Lower leg skin (tissue), 4 donors: ENCODE data around the gene BABAM1. TPM values are rescaled to one million over a fixed set of nuclear protein-coding genes. Genes with fewer than 3 reads are reported as not detected.

Experiments used
- DNase-seq, 2 donors: peaks; one replicate each; pipeline ENCODE4 v3.0.0-alpha.2; 2019; ENCODE audit warnings: low spot score in 2 of 2
- H3K4me3 ChIP-seq: fragments of 200-600 bp; sonication (generic); 2 replicates; pipeline ENCODE4 v1.5.1; 2017; ENCODE audit warnings: mild to moderate bottlenecking, low read depth; ENCODE audit not compliant: poor library complexity, severe bottlenecking
- CTCF ChIP-seq, 3 donors: fragments of 450-650 bp; IDR thresholded peaks; one replicate each; pipeline ENCODE4 v1.5.1; 2016; ENCODE audit warnings: antibody characterized with exemption in 3 of 3, mild to moderate bottlenecking in 3 of 3, moderate library complexity in 2 of 3
- POLR2A ChIP-seq, 2 donors: fragments of 450-650 bp; IDR thresholded peaks; one replicate each; pipeline ENCODE4 v1.6.1; 2016 to 2017; ENCODE audit warnings: antibody characterized with exemption in 2 of 2, mild to moderate bottlenecking in 1 of 2, moderate library complexity in 1 of 2
- WGBS, 2 donors: methylation state at CpG; one replicate each; pipeline ENCODE4 v1.1.5; 2018; 5-methylcytosine and 5-hydroxymethylcytosine counted together
- intact Hi-C: fragments of 100-400 bp; cut with DNase I; formaldehyde crosslinking; loops from one replicate; pipeline ENCODE4 v1.15.0; 2023; ENCODE audit warnings: low total_unique reads
- total RNA-seq, 4 donors: library from RNA; depleted of rRNA; stranded (reverse); fragments of >200 nt; gene quantifications; one replicate each; pipeline ENCODE4 v1.1.0, GENCODE V29; 2016

The BABAM1 gene
- total RNA-seq, 4 donors from 2014 or later = 48.3 to 61.2 (median 59.6) TPM

- TF ChIP-seq CTCF (IDR thresholded peaks at IDR 0.05) (no peak), POLR2A (IDR thresholded peaks at IDR 0.05) (no peak)
- intact Hi-C loops = no loop called here
- no peak for DNase-seq
- WGBS, 2 donors = 6 to 7% methylated on average over 18 to 25 of the region's 28 CpGs
- peak overlapping the region; percentile 57 for H3K4me3 ChIP-seq
Measured at GRCh38 chr19:17306285-17306714, 39.1 kb downstream of the BABAM1 start.

DNA sequence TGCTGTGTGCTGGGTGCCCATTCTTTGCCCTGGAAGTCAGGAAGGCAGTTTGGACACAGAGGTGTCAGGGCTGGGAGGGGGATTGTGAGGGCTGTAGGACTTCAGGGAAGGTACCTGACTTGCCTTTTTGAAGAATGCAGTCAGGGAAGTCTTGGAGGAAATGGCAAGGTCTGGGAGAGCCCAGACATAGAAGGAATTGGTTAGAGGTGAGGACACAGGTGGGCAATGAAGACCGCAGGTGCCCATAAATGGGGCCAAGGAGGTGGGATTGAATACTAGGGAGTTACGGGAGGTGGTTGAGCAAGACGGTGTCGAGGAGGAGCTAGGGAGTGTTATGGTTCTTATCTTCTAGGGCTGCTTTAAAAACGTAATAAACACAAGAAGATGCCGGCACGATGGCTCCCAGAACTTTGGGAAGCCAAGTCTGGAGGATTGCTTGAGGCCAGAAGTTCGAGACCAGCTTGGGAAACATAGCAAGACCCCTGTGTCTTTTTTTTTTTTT lies 40.7 kb downstream of the BABAM1 start:
- H3K4me3 ChIP-seq = no peak overlapping the region
- 84% methylated on average over 8 of the region's 8 CpGs for WGBS, 2 donors
- intact Hi-C loops = no loop called here
- no peak for TF ChIP-seq CTCF (IDR thresholded peaks at IDR 0.05)
- no peak for TF ChIP-seq POLR2A (IDR thresholded peaks at IDR 0.05)
- no peak for DNase-seq

DNA sequence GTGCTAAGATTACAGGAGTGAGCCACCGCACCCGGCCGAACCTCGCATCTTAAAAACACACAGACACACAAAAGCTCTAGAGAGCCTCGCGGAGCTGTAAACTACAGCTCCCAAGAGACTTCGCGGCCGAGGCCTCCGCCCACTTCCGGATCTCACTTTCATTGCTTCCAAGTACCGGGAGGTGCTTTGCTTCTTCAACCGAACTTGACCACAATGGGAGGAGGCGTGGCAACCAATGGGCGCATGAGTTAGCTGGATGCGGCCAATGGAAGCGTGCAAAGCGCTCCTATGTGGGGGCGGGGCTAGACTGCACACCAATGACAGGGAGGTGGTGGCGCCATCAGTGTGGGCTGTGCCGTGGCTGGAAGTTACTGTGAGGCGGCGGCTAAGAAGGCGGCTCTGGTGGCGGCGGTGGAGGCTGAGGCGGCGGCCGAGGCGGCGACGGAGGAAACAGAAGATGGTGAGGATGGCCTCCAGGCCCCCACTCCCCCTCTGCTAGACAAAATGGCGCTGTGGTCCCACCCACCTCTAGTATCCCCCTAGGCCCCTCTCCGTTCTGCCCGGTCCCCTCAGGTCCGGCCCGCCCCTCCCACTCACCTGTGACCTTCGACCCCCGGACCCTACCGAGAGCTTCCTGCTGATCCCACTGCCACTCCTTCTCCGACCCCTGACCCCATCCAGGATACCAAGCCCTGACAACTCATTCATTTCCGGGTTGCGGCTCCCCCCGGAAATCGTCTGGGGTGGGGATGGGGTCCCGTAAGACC lies 42.1 kb downstream of the BABAM1 start, which contains the start of gene DDA1:
TSS of gene DDA1 (plus strand) at position 366 of the 767 bp plus-strand sequence. CDS start at position 458, 92 bp downstream.
- H3K4me3 ChIP-seq = peak within 1 kb of the TSS; percentile 97
- DNase-seq = peak; percentile 100
- TF ChIP-seq CTCF (IDR thresholded peaks at IDR 0.05) (no peak), POLR2A (IDR thresholded peaks at IDR 0.05) (no peak)
- 0% methylated on average over 42 to 45 of the region's 46 CpGs for WGBS, 2 donors
- intact Hi-C loops = no loop called here

GRCh38 chr19:17309965-17310461 lies 42.8 kb downstream of the BABAM1 start:
- intact Hi-C loops = no loop called here
- H3K4me3 ChIP-seq = peak overlapping the region; percentile 97
- 5 to 8% methylated on average over 15 to 23 of the region's 23 CpGs for WGBS, 2 donors
- no peak for DNase-seq
- TF ChIP-seq CTCF (IDR thresholded peaks at IDR 0.05) (no peak), POLR2A (IDR thresholded peaks at IDR 0.05) (no peak)

GRCh38 chr19:17311455-17312188 lies 44.4 kb downstream of the BABAM1 start:
- WGBS, 2 donors = 55% methylated on average over 11 of the region's 11 CpGs
- intact Hi-C loops = no loop called here
- no peak for TF ChIP-seq CTCF (IDR thresholded peaks at IDR 0.05)
- TF ChIP-seq POLR2A (IDR thresholded peaks at IDR 0.05) = no peak

More at GRCh38 chr19:17311455-17312188, 44.4 kb downstream of the BABAM1 start:
- H3K4me3 ChIP-seq = no peak overlapping the region
- no peak for DNase-seq
